Measurements from ENCODE around the gene OCA2.

DNA sequence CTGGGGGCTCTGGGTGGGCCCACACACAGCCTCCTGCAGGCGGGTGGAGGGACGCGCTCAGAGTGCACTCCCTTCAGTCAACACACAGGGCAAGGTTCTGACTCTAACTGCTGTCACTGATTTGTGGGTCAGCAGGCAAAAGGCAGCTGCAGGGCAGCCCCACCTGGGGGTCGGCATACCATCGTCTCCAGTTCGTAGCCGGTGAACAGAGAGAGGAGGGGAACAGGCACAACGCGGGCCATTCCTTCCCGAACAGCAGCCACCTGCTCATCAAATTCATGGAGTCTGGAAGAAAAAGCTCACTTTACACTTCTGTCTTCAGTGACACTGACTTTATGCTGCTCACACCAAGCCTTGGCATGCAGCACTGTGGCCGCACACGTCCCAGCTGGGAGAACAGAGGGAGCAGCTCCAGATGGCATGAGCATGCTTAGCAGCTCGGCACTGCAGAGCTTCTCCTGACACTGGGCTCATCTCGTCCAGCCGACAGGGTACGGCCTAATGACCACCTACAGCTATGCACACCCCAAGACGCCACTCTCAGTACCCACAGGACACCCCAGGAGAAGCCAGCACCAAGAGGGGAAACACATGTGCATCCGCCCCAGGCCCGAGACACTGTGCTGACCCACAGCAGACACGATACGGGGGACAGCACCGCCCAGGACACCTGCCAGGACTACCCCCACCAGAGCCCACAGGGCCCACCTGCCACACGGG is 14.4 kb upstream of the OCA2 start:
- TF ChIP-seq MAZ (IDR thresholded peaks at IDR 0.05; ENCODE audit: borderline replicate concordance, low read depth, low read length) (no peak), RAD21 (IDR thresholded peaks at IDR 0.05; ENCODE audit: low read length) (no peak), MAFK (IDR thresholded peaks at IDR 0.05; ENCODE audit: low read depth, low read length) (no peak)
- TF ChIP-seq, protein P1, sequence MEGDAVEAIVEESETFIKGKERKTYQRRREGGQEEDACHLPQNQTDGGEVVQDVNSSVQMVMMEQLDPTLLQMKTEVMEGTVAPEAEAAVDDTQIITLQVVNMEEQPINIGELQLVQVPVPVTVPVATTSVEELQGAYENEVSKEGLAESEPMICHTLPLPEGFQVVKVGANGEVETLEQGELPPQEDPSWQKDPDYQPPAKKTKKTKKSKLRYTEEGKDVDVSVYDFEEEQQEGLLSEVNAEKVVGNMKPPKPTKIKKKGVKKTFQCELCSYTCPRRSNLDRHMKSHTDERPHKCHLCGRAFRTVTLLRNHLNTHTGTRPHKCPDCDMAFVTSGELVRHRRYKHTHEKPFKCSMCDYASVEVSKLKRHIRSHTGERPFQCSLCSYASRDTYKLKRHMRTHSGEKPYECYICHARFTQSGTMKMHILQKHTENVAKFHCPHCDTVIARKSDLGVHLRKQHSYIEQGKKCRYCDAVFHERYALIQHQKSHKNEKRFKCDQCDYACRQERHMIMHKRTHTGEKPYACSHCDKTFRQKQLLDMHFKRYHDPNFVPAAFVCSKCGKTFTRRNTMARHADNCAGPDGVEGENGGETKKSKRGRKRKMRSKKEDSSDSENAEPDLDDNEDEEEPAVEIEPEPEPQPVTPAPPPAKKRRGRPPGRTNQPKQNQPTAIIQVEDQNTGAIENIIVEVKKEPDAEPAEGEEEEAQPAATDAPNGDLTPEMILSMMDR (conservative IDR thresholded peaks at IDR 0.05; ENCODE audit: low read depth, low read length) = no peak

Measured in IMR-90 (cell line).